GM12801 (cell line): ENCODE measurements around the gene DEDD2.

Experiments used
- TF ChIP-seq, protein P1 (sequence below): IDR thresholded peaks from one replicate; pipeline ENCODE4 v1.5.1; 2011; ENCODE audit warnings: control low read depth; ENCODE audit not compliant: insufficient read length; ENCODE audit errors: extremely low read depth

DEDD2 gene

DNA sequence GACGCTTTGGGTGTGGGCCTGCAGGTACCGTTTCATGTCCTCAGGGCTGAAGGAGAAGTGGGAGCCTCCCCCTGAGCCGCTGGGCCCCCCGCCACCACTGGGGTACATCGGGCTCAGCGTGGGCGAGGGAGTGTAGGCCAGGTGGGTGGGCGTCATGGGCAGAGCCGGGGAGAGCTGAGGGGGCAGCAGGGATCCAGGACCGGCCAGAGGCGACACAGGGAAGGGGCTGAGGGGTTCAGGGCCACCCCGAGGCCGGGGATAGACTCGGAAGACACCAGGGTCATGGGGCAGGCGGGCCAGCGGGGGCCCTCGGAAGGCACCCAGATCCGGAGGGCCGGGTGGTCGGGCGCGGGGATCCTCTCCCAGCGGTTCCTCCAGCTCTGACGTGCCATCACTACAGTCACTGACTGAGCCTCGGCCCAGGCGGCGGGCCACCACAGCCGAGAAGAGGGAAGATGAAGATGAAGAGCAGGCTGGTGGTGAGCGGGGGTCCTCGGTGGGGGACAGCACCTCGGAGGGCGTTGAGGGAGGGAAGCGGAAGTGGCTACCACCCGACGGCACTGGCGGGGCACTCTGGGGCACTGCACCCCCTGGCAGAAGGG is 31.8 kb upstream of the DEDD2 start:
- TF ChIP-seq, protein P1, sequence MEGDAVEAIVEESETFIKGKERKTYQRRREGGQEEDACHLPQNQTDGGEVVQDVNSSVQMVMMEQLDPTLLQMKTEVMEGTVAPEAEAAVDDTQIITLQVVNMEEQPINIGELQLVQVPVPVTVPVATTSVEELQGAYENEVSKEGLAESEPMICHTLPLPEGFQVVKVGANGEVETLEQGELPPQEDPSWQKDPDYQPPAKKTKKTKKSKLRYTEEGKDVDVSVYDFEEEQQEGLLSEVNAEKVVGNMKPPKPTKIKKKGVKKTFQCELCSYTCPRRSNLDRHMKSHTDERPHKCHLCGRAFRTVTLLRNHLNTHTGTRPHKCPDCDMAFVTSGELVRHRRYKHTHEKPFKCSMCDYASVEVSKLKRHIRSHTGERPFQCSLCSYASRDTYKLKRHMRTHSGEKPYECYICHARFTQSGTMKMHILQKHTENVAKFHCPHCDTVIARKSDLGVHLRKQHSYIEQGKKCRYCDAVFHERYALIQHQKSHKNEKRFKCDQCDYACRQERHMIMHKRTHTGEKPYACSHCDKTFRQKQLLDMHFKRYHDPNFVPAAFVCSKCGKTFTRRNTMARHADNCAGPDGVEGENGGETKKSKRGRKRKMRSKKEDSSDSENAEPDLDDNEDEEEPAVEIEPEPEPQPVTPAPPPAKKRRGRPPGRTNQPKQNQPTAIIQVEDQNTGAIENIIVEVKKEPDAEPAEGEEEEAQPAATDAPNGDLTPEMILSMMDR: no peak

DNA sequence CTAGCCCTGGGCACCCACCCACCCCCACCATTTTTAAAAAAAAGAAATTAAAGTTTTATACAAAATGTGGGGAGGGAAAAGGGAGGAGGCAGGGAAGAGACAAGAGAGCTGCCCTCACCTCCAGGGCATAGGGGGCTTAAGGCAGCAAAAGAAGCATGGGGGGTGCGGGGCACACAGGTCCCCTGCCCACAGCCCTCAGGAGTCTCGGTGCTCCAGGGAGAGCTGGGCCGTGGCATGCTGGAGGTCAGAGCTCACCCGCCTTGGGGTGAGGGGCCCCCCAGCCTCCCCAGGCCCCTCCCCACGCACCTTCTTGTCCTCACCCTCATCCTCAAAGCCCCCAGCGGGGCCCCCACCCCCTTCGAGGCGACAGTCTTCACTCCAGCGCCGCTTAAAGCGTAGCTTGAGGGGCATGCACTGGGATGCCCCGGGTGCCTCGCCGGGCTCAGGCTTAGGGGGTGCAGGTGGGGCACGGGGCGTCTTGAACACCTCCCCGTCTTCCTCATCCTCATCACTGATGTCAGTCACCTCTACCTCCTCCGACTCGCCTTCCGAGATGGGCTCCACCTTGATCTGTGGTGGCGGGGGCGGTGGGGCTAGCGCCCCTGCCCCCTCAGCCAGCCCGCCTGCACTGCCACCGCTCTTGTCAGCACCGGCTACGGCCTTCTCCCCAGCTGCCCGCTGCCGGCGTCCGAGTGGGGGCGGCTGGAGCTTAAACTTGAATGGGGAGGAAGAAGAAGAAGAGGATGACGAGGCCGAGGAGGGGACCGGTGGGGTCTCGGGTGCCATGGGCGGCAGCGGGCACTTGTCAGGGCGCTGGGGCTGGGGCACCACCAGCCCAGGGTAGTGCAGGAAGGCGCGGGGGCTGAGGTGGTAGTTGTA is 31.0 kb upstream of the DEDD2 start:
- TF ChIP-seq, protein P1: no peak

DNA sequence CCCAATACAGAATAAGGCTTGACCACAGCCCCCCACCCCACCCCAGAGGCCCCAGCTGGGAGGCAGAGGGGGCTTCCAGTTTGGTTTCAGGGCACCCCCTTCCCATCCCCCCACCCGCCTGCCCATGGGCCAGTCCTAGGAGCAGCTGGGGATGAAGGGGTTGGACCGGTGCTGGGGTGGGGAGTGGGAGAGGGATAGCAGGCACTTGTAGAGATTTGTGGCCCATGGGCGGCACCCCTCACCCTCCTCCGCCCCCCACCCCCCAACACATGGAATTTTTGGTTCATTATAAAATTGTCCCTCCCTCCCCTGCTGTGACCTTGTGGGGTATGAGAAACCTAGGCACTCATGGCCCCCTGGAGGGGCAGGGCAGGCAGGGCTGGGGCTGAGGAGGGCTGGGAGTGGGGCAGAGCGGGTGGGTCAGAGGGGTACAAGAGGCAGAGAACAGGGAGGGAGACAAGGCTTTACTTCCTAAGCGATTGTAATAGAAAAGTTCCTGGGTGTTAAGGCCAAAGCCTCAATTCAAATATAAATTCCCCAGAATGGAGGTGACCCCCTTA is 30.2 kb upstream of the DEDD2 start:
- TF ChIP-seq, protein P1: no peak

DNA sequence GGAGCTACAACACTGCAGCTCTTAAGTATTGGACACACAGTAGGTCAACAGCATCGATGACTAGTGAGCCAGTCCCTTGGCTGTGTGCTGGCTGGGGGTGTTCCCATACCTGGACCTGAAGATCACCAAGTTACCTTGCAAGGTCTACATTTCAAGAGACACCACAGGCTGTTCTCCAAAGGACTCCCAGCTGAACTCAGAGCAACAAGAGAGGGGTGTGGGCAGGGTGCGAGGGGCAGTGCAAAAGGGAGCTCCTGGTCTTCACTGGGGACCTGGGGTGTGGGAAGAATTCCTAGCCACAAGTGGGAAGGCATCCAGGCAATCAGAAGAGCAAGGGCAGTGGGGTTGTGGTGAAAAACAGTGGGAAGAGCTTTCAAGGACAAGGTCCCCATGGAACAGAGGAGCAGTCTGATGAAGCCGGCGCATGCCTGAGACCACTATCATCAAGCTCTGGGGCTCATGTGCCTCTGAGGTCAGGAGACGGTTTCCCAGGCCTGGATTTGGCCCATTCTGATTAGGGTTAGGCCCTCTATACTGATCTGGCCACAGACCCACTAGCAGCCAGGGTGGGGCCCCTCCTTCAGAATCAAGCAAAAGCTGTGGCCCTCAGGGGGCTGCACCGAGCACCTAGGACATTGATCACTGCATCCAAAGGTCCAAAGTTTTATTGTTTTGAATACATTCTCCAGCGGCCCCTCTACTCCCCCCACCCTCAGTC is 29.6 kb upstream of the DEDD2 start:
- TF ChIP-seq, protein P1: no peak

DNA sequence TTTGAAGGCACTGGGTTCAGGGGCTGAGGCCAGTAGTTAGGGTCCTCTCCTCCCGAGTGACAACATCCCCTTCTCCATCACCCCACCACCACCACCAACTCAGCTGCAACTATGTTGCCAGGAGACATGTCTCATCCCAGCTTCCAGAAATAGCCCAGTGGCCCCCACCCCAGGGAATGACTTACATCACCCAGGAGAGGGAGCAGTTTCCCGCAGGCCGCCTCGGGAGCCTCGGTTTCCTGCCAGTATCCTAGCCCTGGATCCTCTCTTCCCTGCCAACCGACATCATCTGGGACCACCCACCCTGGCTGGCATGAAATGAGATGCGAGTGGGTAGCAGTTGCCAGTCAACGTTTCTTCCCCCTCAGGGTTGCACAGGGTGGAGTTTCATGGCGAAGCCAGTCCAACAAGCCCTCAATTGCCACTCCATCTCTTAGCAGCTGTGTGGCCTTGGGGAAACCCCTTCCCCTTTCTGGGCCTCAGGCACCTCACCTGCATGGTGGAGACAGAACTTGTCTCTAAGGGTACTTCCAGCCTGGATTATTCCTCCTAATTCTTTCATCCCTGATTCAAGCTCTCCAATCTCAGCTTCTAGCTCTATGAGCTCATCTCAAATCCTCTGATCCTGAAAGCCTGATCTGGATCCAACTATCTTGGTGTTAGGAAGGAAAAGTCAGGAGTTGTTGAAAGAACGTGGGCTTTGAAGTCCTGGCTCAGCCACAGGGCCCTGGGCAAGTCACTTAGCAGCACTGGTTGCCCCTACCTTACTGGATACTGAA is 28.9 kb upstream of the DEDD2 start:
- TF ChIP-seq, protein P1: no peak

DNA sequence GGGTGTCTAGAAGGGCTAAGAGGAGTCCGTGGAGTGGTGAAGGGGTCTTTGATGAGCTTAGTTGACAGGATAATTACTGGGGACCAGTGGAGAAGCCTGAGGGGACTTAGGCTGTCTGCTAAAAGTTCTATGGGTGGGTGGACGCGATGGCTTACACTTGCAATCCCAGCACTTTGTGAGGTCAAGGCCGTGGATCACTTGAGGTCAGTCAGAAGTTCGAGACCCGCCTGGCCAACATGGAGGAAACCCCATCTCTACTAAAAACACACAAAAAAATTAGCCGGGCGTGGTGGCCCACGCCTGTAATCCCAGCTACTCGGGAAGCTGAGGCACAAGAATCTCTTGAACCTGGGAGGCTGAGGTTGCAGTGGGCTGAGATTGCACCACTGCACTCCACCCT is 27.8 kb upstream of the DEDD2 start:
- TF ChIP-seq, protein P1: no peak
